Endodermal cell (in vitro differentiated cells): ENCODE results near the gene NPB. TPM values are rescaled to one million over a fixed set of nuclear protein-coding genes. Genes with fewer than 3 reads are reported as not detected.

Source experiments
- DNase-seq: peaks from one replicate; pipeline ENCODE4 v3.0.0-alpha.2; 2017
- H3K27ac ChIP-seq: 2 replicates; pipeline ENCODE4 v1.5.1; 2013; ENCODE audit warnings: mild to moderate bottlenecking, low read depth, low read length, moderate library complexity
- H3K27me3 ChIP-seq: 2 replicates; pipeline ENCODE4 v1.6.1; 2013; ENCODE audit warnings: mild to moderate bottlenecking, low read length, moderate library complexity; ENCODE audit not compliant: insufficient read depth, control insufficient read depth, poor library complexity, severe bottlenecking
- H3K36me3 ChIP-seq: 2 replicates; pipeline ENCODE4 v1.7.0; 2013; ENCODE audit warnings: mild to moderate bottlenecking, low read length, moderate library complexity; ENCODE audit not compliant: control insufficient read depth, insufficient read depth
- H3K4me1 ChIP-seq: one replicate; pipeline ENCODE4 v1.7.0; 2013; ENCODE audit warnings: low read length; ENCODE audit not compliant: control insufficient read depth, insufficient read depth
- H3K4me3 ChIP-seq: 2 replicates; pipeline ENCODE4 v1.5.1; 2013; ENCODE audit warnings: mild to moderate bottlenecking, low read length, moderate library complexity
- H3K9ac ChIP-seq: 2 replicates; pipeline ENCODE4 v1.6.1; 2013; ENCODE audit warnings: mild to moderate bottlenecking, low read length, moderate library complexity; ENCODE audit not compliant: poor library complexity, severe bottlenecking; ENCODE audit errors: extremely low read depth
- H3K9me3 ChIP-seq: 2 replicates; pipeline ENCODE4 v1.6.1; 2013; ENCODE audit warnings: mild to moderate bottlenecking, low read length, moderate library complexity; ENCODE audit not compliant: control insufficient read depth
- H3K27ac Mint-ChIP-seq: 2 replicates; pipeline ENCODE4 v1.8.0; 2020; ENCODE audit warnings: mixed read lengths
- H3K27me3 Mint-ChIP-seq: 2 replicates; pipeline ENCODE4 v1.8.0; 2021; ENCODE audit warnings: mild to moderate bottlenecking, mixed read lengths; ENCODE audit not compliant: insufficient read depth
- H3K36me3 Mint-ChIP-seq: 2 replicates; pipeline ENCODE4 v1.8.0; 2020; ENCODE audit warnings: low read depth, mixed read lengths
- H3K4me1 Mint-ChIP-seq: 2 replicates; pipeline ENCODE4 v1.8.0; 2020; ENCODE audit warnings: mixed read lengths
- H3K4me3 Mint-ChIP-seq: 2 replicates; pipeline ENCODE4 v1.8.0; 2020; ENCODE audit warnings: mild to moderate bottlenecking, moderate library complexity, mixed read lengths
- H3K9me3 Mint-ChIP-seq: 2 replicates; pipeline ENCODE4 v1.8.0; 2020; ENCODE audit warnings: mild to moderate bottlenecking, mixed read lengths
- WGBS, 2 experiments: methylation state at CpG; one replicate each; pipeline versions ENCODE4 v1.1.5 to v1.1.7; 2013; ENCODE audit warnings: missing lambda C conversion rate in 2 of 2, mixed read lengths in 1 of 2; ENCODE audit not compliant: insufficient coverage in 1 of 2, insufficient read length in 1 of 2; 5-methylcytosine and 5-hydroxymethylcytosine counted together
- total RNA-seq, 2 donors: library from RNA; stranded (reverse); fragmentation: NEBNext Ultra II Directional in 1 of 2; extraction: Animal tissue kit (Norgen Biotek cat#: 25700) in 1 of 2; gene quantifications; 2 replicates in 1 of 2; 3 replicates in 1 of 2; pipeline ENCODE4 v1.2.1, GENCODE V29; 2021
- TF ChIP-seq, protein P1 (sequence below): fragments of 200-600 bp; sonication (generic); conservative IDR thresholded peaks from 2 replicates; pipeline ENCODE4 v1.5.0; 2021; ENCODE audit warnings: antibody characterized with exemption, mild to moderate bottlenecking

Gene NPB
- total RNA-seq, 2 donors from 2014 or later: 3.3 to 3.7 TPM

DNA sequence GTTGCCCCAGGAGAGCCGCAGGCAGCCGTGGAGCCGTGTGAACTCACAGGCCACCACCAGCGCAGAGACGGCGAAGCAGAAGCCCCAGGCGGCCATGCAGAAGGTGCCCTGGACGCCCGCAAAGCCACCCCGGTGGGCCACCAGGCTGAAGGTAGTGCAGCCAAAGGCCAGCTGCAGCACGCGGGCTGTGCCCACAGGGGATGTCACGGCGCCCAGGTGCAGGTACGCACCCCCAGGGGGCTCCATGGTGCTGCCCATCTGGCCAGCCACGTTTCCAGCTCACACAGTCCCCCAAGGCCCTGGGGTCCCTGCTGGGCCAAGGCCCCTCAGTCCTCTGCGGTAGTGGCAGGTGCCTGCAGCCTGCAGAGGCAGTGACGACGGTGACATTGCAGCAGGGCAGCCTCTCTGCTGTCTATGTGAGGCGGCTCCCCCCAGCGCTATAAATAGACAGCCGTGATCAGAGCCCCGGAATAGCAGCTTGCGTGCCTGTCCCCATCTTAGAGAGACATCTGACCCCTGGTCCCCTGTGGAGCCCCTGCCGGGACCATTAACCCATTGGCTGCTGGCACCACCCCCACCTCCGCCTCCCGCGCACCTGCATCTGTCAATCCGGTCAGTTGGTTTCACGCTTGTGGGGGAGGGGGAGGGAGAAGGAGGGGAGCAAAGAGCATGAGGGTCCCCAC, 39.6 kb downstream of the NPB start:
- peaks cover 27% of the 10 kb centered on the region for H3K27me3 Mint-ChIP-seq
- no peaks in the 10 kb centered on the region for H3K36me3 Mint-ChIP-seq
- H3K9ac ChIP-seq: no peak overlapping the region
- TF ChIP-seq, protein P1, sequence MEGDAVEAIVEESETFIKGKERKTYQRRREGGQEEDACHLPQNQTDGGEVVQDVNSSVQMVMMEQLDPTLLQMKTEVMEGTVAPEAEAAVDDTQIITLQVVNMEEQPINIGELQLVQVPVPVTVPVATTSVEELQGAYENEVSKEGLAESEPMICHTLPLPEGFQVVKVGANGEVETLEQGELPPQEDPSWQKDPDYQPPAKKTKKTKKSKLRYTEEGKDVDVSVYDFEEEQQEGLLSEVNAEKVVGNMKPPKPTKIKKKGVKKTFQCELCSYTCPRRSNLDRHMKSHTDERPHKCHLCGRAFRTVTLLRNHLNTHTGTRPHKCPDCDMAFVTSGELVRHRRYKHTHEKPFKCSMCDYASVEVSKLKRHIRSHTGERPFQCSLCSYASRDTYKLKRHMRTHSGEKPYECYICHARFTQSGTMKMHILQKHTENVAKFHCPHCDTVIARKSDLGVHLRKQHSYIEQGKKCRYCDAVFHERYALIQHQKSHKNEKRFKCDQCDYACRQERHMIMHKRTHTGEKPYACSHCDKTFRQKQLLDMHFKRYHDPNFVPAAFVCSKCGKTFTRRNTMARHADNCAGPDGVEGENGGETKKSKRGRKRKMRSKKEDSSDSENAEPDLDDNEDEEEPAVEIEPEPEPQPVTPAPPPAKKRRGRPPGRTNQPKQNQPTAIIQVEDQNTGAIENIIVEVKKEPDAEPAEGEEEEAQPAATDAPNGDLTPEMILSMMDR: no peak
- H3K4me3 Mint-ChIP-seq: no peak overlapping the region
- no peaks in the 10 kb centered on the region for H3K9me3 ChIP-seq
- H3K27ac Mint-ChIP-seq: no peak overlapping the region
- no peaks in the 10 kb centered on the region for H3K27me3 ChIP-seq
- DNase-seq: peak; percentile 72
- no peaks in the 10 kb centered on the region for H3K4me1 Mint-ChIP-seq
- H3K4me3 ChIP-seq: no peak overlapping the region
- H3K9me3 Mint-ChIP-seq: no peaks in the 10 kb centered on the region
- 63 to 67% methylated on average over 18 to 30 of the region's 30 CpGs for WGBS, 2 experiments
- H3K4me1 ChIP-seq: no peaks in the 10 kb centered on the region
- H3K36me3 ChIP-seq: no peaks in the 10 kb centered on the region
- no peak overlapping the region for H3K27ac ChIP-seq

DNA sequence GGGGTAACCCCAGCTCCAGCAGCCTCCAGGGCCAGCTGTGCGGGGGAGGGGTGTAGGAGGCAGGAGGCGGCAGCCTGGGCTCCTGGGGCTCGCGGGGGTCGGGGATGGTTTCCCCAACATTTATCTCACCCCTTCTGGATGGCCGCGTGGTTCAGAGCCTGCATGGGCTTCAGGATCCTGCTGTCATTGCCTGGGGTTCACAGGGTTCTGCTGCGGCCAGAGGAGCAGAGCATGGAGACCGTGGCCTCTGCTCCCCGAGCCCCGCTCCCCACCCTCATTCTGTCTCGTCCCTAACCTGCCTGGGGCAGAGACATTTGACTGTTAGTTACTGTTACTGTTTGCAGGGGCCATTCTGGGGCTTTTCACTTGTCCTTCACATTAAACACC, 40.1 kb downstream of the NPB start:
- TF ChIP-seq, protein P1: no peak
- H3K4me3 Mint-ChIP-seq: no peak overlapping the region
- Histone ChIP-seq H3K4me1 (no peaks in the 10 kb centered on the region), H3K27me3 (no peaks in the 10 kb centered on the region), H3K27ac (no peak overlapping the region), H3K4me3 (no peak overlapping the region), H3K9ac (no peak overlapping the region), H3K36me3 (no peaks in the 10 kb centered on the region), H3K9me3 (no peaks in the 10 kb centered on the region)
- H3K36me3 Mint-ChIP-seq: no peaks in the 10 kb centered on the region
- WGBS, 2 experiments: 51 to 74% methylated on average over 5 to 11 of the region's 12 CpGs
- H3K27me3 Mint-ChIP-seq: peaks cover 29% of the 10 kb centered on the region
- H3K27ac Mint-ChIP-seq: no peak overlapping the region
- DNase-seq: no peak
- H3K4me1 Mint-ChIP-seq: no peaks in the 10 kb centered on the region
- no peaks in the 10 kb centered on the region for H3K9me3 Mint-ChIP-seq

DNA sequence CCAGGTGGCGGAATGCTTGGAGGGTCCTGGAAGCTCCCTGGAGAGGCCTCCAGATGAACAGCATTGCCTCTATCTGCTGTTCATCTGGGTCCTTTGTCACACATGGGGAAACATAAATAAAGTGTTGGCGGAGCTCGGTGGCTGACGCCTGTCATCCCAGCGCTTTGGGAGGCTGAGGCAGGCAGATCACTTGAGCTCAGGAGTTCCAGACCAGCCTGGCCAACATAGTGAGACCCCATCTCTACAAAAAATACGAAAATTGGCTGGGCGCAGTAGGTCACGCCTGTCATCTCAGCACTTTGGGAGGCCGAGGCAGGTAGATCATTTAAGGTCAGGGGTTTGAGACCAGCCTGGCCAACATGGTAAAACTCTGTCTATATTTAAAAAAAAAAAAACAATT, 42.8 kb downstream of the NPB start:
- no peak overlapping the region for H3K4me3 ChIP-seq
- H3K4me3 Mint-ChIP-seq: no peak overlapping the region
- no peaks in the 10 kb centered on the region for H3K36me3 ChIP-seq
- no peak overlapping the region for H3K27ac ChIP-seq
- no peak overlapping the region for H3K27ac Mint-ChIP-seq
- peaks cover 22% of the 10 kb centered on the region for H3K27me3 Mint-ChIP-seq
- no peak overlapping the region for H3K9ac ChIP-seq
- H3K27me3 ChIP-seq: no peaks in the 10 kb centered on the region
- no peak for DNase-seq
- H3K9me3 ChIP-seq: no peaks in the 10 kb centered on the region
- TF ChIP-seq, protein P1: no peak
- WGBS, 2 experiments: 85 to 94% methylated on average over 8 to 9 of the region's 9 CpGs
- no peaks in the 10 kb centered on the region for H3K9me3 Mint-ChIP-seq
- no peaks in the 10 kb centered on the region for H3K4me1 Mint-ChIP-seq
- no peaks in the 10 kb centered on the region for H3K36me3 Mint-ChIP-seq
- no peaks in the 10 kb centered on the region for H3K4me1 ChIP-seq
